IMR-90 (cell line): Measurements from ENCODE around the gene ZNF470. TPM values are rescaled to one million over a fixed set of nuclear protein-coding genes. Genes with fewer than 3 reads are reported as not detected.

ENCODE experiments used
- ATAC-seq: fragments of 200-7000 bp; cut with Tn5 transposase; 2 replicates; pipeline ENCODE4 v1.9.1; 2020; ENCODE audit warnings: low read depth, mild to moderate bottlenecking, moderate library complexity
- BruUV-seq: library from RNA; stranded (reverse); fragments of 400-500 nt; replicated peaks from 2 replicates; lab custom pipeline; 2021; lab: Mats Ljungman, UMichigan
- CTCF ChIA-PET: fragments of 300-600 bp; formaldehyde crosslinking; extraction: SDS; loops from one replicate; lab custom pipeline; 2021; ENCODE audit warnings: antibody characterized with exemption; lab: Yijun Ruan, JAX
- POLR2A ChIA-PET: fragments of 300-600 bp; sonication (Branson Sonifier 250); formaldehyde crosslinking; loops from one replicate; lab custom pipeline; 2022; ENCODE audit warnings: antibody characterized with exemption; ENCODE audit not compliant: unreplicated experiment; lab: Charles Lee
- DNase-seq: peaks from one replicate; pipeline ENCODE4 v3.0.0; 2013
- H2AFZ ChIP-seq: replicated peaks from 2 replicates; pipeline ENCODE3; 2013; ENCODE audit warnings: low read length, mild to moderate bottlenecking; ENCODE audit not compliant: poor library complexity
- H2AK5ac ChIP-seq: 2 replicates; pipeline ENCODE4 v1.6.1; 2013; ENCODE audit warnings: low read depth, low read length, inconsistent platforms
- H2AK9ac ChIP-seq: replicated peaks from 2 replicates; pipeline ENCODE3; 2013; ENCODE audit warnings: mild to moderate bottlenecking, low read depth, low read length, moderate library complexity; ENCODE audit not compliant: poor library complexity
- H2BK120ac ChIP-seq: 2 replicates; pipeline ENCODE4 v1.6.1; 2013; ENCODE audit warnings: low read depth, low read length, inconsistent platforms
- H2BK15ac ChIP-seq: 3 replicates; pipeline ENCODE4 v1.6.1; 2013; ENCODE audit warnings: low read depth, low read length, inconsistent platforms
- H2BK20ac ChIP-seq: 2 replicates; pipeline ENCODE4 v1.6.1; 2013; ENCODE audit warnings: low read depth, mild to moderate bottlenecking, inconsistent platforms, low read length, moderate library complexity
- H2BK5ac ChIP-seq: 2 replicates; pipeline ENCODE4 v1.6.1; 2013; ENCODE audit warnings: mild to moderate bottlenecking, low read depth, low read length, inconsistent platforms; ENCODE audit not compliant: poor library complexity, severe bottlenecking
- H3K14ac ChIP-seq: replicated peaks from 2 replicates; pipeline ENCODE4 v1.6.1; 2013; ENCODE audit warnings: low read depth, low read length, inconsistent platforms
- H3K18ac ChIP-seq: 2 replicates; pipeline ENCODE4 v1.6.1; 2013; ENCODE audit warnings: low read depth, low read length, control low read depth
- H3K23ac ChIP-seq: 2 replicates; pipeline ENCODE4 v1.6.1; 2013; ENCODE audit warnings: low read depth, low read length, inconsistent platforms
- H3K27ac ChIP-seq: 2 replicates; pipeline ENCODE4 v1.5.1; 2013; ENCODE audit warnings: mild to moderate bottlenecking, control low read depth, low read length; ENCODE audit not compliant: insufficient read depth
- H3K27me3 ChIP-seq: 2 replicates; pipeline ENCODE4 v1.6.1; 2013; ENCODE audit warnings: low read length; ENCODE audit not compliant: control insufficient read depth, insufficient read depth
- H3K36me3 ChIP-seq: 2 replicates; pipeline ENCODE4 v1.6.1; 2013; ENCODE audit warnings: low read length, mixed read lengths; ENCODE audit not compliant: control insufficient read depth, insufficient read depth
- H3K4ac ChIP-seq: 2 replicates; pipeline ENCODE4 v1.6.1; 2013; ENCODE audit warnings: low read depth, low read length, inconsistent platforms
- H3K4me1 ChIP-seq: 2 replicates; pipeline ENCODE4 v1.6.1; 2013; ENCODE audit warnings: low read length, mixed read lengths; ENCODE audit not compliant: control insufficient read depth, insufficient read depth
- H3K4me2 ChIP-seq: 2 replicates; pipeline ENCODE4 v1.6.1; 2013; ENCODE audit warnings: low read depth, mild to moderate bottlenecking, control low read depth, low read length, moderate library complexity
- H3K4me3 ChIP-seq: 2 replicates; pipeline ENCODE4 v1.5.1; 2013; ENCODE audit warnings: low read depth, mild to moderate bottlenecking, control low read depth, low read length, moderate library complexity; ENCODE audit not compliant: insufficient read depth
- H3K56ac ChIP-seq: 2 replicates; pipeline ENCODE4 v1.6.1; 2013; ENCODE audit warnings: low read length, inconsistent platforms; ENCODE audit not compliant: insufficient read depth; ENCODE audit errors: extremely low read depth
- H3K79me1 ChIP-seq, 2 experiments: 2 replicates each; pipeline ENCODE4 v1.6.1; 2013; ENCODE audit warnings: low read length in 2 of 2, inconsistent platforms in 1 of 2, low read depth in 1 of 2
- H3K9ac ChIP-seq: 2 replicates; pipeline ENCODE4 v1.6.1; 2013; ENCODE audit warnings: low read depth, low read length, control low read depth
- H3K9me1 ChIP-seq: 2 replicates; pipeline ENCODE4 v1.6.1; 2013; ENCODE audit warnings: low read length, inconsistent platforms; ENCODE audit not compliant: insufficient read depth
- H3K9me3 ChIP-seq: 2 replicates; pipeline ENCODE4 v1.6.1; 2013; ENCODE audit warnings: low read length; ENCODE audit not compliant: control insufficient read depth, insufficient read depth
- H4K20me1 ChIP-seq: 2 replicates; pipeline ENCODE4 v1.6.1; 2013; ENCODE audit warnings: low read length, inconsistent platforms; ENCODE audit not compliant: insufficient read depth
- H4K5ac ChIP-seq: 2 replicates; pipeline ENCODE4 v1.6.1; 2013; ENCODE audit warnings: mild to moderate bottlenecking, low read depth, low read length, control low read depth
- H4K8ac ChIP-seq, 2 experiments: 2 replicates each; pipeline ENCODE4 v1.6.1; 2013; ENCODE audit warnings: low read depth in 2 of 2, low read length in 2 of 2, control low read depth in 1 of 2, inconsistent platforms in 1 of 2
- H4K91ac ChIP-seq: 2 replicates; pipeline ENCODE4 v1.6.1; 2013; ENCODE audit warnings: low read depth, low read length, inconsistent platforms; ENCODE audit not compliant: insufficient read depth
- CEBPB ChIP-seq: IDR thresholded peaks from 2 replicates; pipeline ENCODE4 v1.6.1; 2012; ENCODE audit warnings: low read depth, low read length, improper control_type of control experiment
- FOS ChIP-seq: fragments of 150-350 bp; IDR thresholded peaks from 2 replicates; pipeline ENCODE4 v1.6.1; 2016; ENCODE audit warnings: low read depth, low read length
- MAFK ChIP-seq: IDR thresholded peaks from 2 replicates; pipeline ENCODE4 v1.6.1; 2012; ENCODE audit warnings: low read depth, low read length, improper control_type of control experiment
- MAZ ChIP-seq: IDR thresholded peaks from 2 replicates; pipeline ENCODE4 v1.6.1; 2012; ENCODE audit warnings: low read depth, mild to moderate bottlenecking, low read length, improper control_type of control experiment, moderate library complexity, borderline replicate concordance
- RCOR1 ChIP-seq: IDR thresholded peaks from 2 replicates; pipeline ENCODE4 v1.6.1; 2012; ENCODE audit warnings: mild to moderate bottlenecking, low read length, improper control_type of control experiment; ENCODE audit not compliant: insufficient replicate concordance
- SMC3 ChIP-seq: fragments of 150-350 bp; IDR thresholded peaks from 2 replicates; pipeline ENCODE4 v1.6.1; 2016; ENCODE audit warnings: low read depth, mild to moderate bottlenecking, antibody characterized with exemption, low read length, moderate library complexity
- USF2 ChIP-seq: fragments of 150-350 bp; IDR thresholded peaks from 2 replicates; pipeline ENCODE4 v1.6.1; 2017; ENCODE audit warnings: mild to moderate bottlenecking, antibody characterized with exemption, low read length, low read depth
- WGBS, 2 experiments: methylation state at CpG; one replicate each; pipeline versions ENCODE4 v1.1.5 to v1.1.7; 2013; ENCODE audit warnings: missing lambda C conversion rate in 2 of 2; ENCODE audit not compliant: insufficient read length in 1 of 2; ENCODE audit errors: extremely low coverage in 2 of 2; 5-methylcytosine and 5-hydroxymethylcytosine counted together
- dilution Hi-C: fragments of 300-500 bp; cut with HindIII; formaldehyde crosslinking; loops from one replicate; pipeline ENCODE4 v1.14.3; 2018; ENCODE audit warnings: low sequenced_read_pairs; ENCODE audit not compliant: unreplicated experiment
- in situ Hi-C: fragments of 300-500 bp; cut with MboI; formaldehyde crosslinking; loops from 3 replicates; pipeline ENCODE4 v1.14.3; 2019; ENCODE audit warnings: low sequenced_read_pairs, inconsistent platforms, mixed read lengths
- intact Hi-C: fragments of 100-400 bp; cut with micrococcal nuclease; formaldehyde crosslinking; loops from 2 replicates; pipeline ENCODE4 v1.10.0; 2022
- polyA plus RNA-seq, 3 experiments: library from polyadenylated mRNA; depleted of rRNA; stranded (reverse); fragments of >200 nt; gene quantifications; 2 replicates each; pipeline ENCODE4 v1.2.3, GENCODE V29; 2012; ENCODE audit warnings: low replicate concordance in 1 of 3
- total RNA-seq: library from RNA; depleted of rRNA; stranded (reverse); fragments of >200 nt; gene quantifications from 2 replicates; pipeline ENCODE4 v1.2.3, GENCODE V29; 2012

The ZNF470 gene
- total and polyA plus RNA-seq, 2 of the 4 experiments (the other 2 are of a cell fraction): 1.7 to 3.8 TPM

- CTCF ChIA-PET: no interaction called here
- Histone ChIP-seq H4K5ac (no peak overlapping the region), H3K27me3 (no peaks in the 10 kb centered on the region), H4K20me1 (no peaks in the 10 kb centered on the region), H2AK9ac (no peak overlapping the region), H4K91ac (no peak overlapping the region), H2AK5ac (no peak overlapping the region), H3K4ac (no peak overlapping the region), H3K4me2 (no peak overlapping the region), H2BK15ac (no peak overlapping the region), H3K9ac (no peak overlapping the region), H3K23ac (no peak overlapping the region), H2BK5ac (no peak overlapping the region), H2BK20ac (no peak overlapping the region), H3K4me3 (no peak overlapping the region), H2BK120ac (no peak overlapping the region), H3K9me1 (no peaks in the 10 kb centered on the region), H3K4me1 (no peaks in the 10 kb centered on the region), H3K27ac (no peak overlapping the region), H2AFZ (no peak overlapping the region), H3K79me1 (no peaks in the 10 kb centered on the region), H4K8ac (no peak overlapping the region), H3K18ac (no peak overlapping the region), H3K14ac (no peak overlapping the region), H3K9me3 (peaks cover 37% of the 10 kb centered on the region), H3K36me3 (no peaks in the 10 kb centered on the region), H3K56ac (no peak overlapping the region)
- no peak for DNase-seq
- dilution Hi-C loops: no loop called here
- intact Hi-C loops: no loop called here
- in situ Hi-C loops: no loop called here
- WGBS, 2 experiments: 40% methylated on average over 1 of the region's 1 CpG; no CpG with 5 or more reads in 1 of the 2 experiments
- POLR2A ChIA-PET: no interaction called here
- BruUV-seq: no TSS peak
- no peak for ATAC-seq
- TF ChIP-seq SMC3: no peak
- TF ChIP-seq MAZ: no peak
- no peak for TF ChIP-seq MAFK
- TF ChIP-seq RCOR1: no peak
- TF ChIP-seq CEBPB: no peak
- TF ChIP-seq FOS: no peak
- no peak for TF ChIP-seq USF2
These were observed 65.8 kb downstream of the ZNF470 start for GRCh38 chr19:56633021-56633420.
